K562 (cell line): ENCODE data around the gene HOTAIR. TPM values are rescaled to one million over a fixed set of nuclear protein-coding genes. Genes with fewer than 3 reads are reported as not detected.

ENCODE experiments used
- ATAC-seq: fragments of 200-7000 bp; cut with Tn5 transposase; 3 replicates; pipeline ENCODE4 v1.9.1; 2020; ENCODE audit warnings: moderate library complexity
- BruUV-seq: library from RNA; stranded (reverse); fragments of 400-500 nt; replicated peaks from 2 replicates; lab custom pipeline; 2021; lab: Mats Ljungman, UMichigan
- CTCF ChIA-PET: fragments of 300-600 bp; formaldehyde crosslinking; extraction: SDS; loops from one replicate; lab custom pipeline; 2021; ENCODE audit warnings: low intra/inter-chr PET ratio; lab: Yijun Ruan, JAX
- POLR2A ChIA-PET: fragments of 300-600, 350-650 bp; sonication (Branson Sonifier 250); formaldehyde crosslinking; extraction: SDS; loops from one replicate; lab custom pipeline; 2021; ENCODE audit warnings: antibody characterized with exemption, inconsistent platforms; lab: Yijun Ruan, JAX
- DNase-seq, 4 experiments: peaks; one replicate each; pipeline versions ENCODE4 v3.0.0 to v3.0.0-alpha.2; 2011 to 2018; ENCODE audit warnings: low spot score in 3 of 4, mixed read lengths in 3 of 4; ENCODE audit errors: extremely low read depth in 1 of 4
- FAIRE-seq: peaks from 2 replicates; lab custom pipeline; 2011; peaks lifted over from hg19 to GRCh38; lab: Jason Lieb, UNC
- H2AFZ ChIP-seq: 2 replicates; pipeline ENCODE4 v1.6.0; 2011; ENCODE audit warnings: low read depth, low read length, control low read depth, inconsistent platforms
- H3K27ac ChIP-seq: fragments of 200-600 bp; 3 replicates; pipeline ENCODE4 v1.8.0; 2011; ENCODE audit warnings: low read depth, mild to moderate bottlenecking, control low read depth, inconsistent platforms, low read length, moderate library complexity, mixed read lengths; ENCODE audit errors: extremely low read depth
- H3K27me3 ChIP-seq, 2 experiments: fragments of 300-600 bp in 1 of 2; 2 replicates in 1 of 2; 3 replicates in 1 of 2; pipeline versions ENCODE4 v1.6.0 to v1.8.0; 2011; ENCODE audit warnings: inconsistent platforms in 2 of 2, low read length in 2 of 2, mild to moderate bottlenecking in 1 of 2, mixed read lengths in 1 of 2, moderate library complexity in 1 of 2; ENCODE audit not compliant: control insufficient read depth in 2 of 2, insufficient read depth in 2 of 2
- H3K36me3 ChIP-seq: fragments of 300-600 bp; 3 replicates; pipeline ENCODE4 v1.8.0; 2011; ENCODE audit warnings: mild to moderate bottlenecking, low read length, inconsistent platforms; ENCODE audit not compliant: control insufficient read depth, insufficient read depth
- H3K4me1 ChIP-seq, 2 experiments: fragments of 200-600 bp in 1 of 2; replicated peaks in 1 of 2; 2 replicates in 1 of 2; 3 replicates in 1 of 2; pipeline versions ENCODE4 v1.5.1 to v1.8.0; 2011; ENCODE audit warnings: inconsistent platforms in 2 of 2, low read length in 2 of 2, mild to moderate bottlenecking in 1 of 2, mixed read lengths in 1 of 2, moderate library complexity in 1 of 2; ENCODE audit not compliant: control insufficient read depth in 2 of 2, insufficient read depth in 2 of 2
- H3K4me2 ChIP-seq: 2 replicates; pipeline ENCODE4 v1.6.1; 2011; ENCODE audit warnings: low read length, control low read depth, inconsistent platforms, mixed read lengths; ENCODE audit not compliant: insufficient read depth
- H3K4me3 ChIP-seq: fragments of 200-600 bp; sonication (generic), shearing (Covaris generic); 2 replicates; pipeline ENCODE4 v1.5.1; 2016; ENCODE audit warnings: control low read depth, inconsistent platforms
- H3K79me2 ChIP-seq: fragments of 200-600 bp; 3 replicates; pipeline ENCODE4 v1.8.0; 2011; ENCODE audit warnings: low read length, inconsistent platforms; ENCODE audit not compliant: control insufficient read depth, insufficient read depth
- H3K9ac ChIP-seq, 2 experiments: 2 replicates each; pipeline versions ENCODE4 v1.6.0 to v1.6.1; 2011; ENCODE audit warnings: low read depth in 2 of 2, low read length in 2 of 2, control low read depth in 1 of 2, inconsistent platforms in 1 of 2, mild to moderate bottlenecking in 1 of 2, mixed read lengths in 1 of 2; ENCODE audit not compliant: insufficient read depth in 1 of 2
- H3K9me1 ChIP-seq: one replicate; pipeline ENCODE4 v1.6.0; 2011; ENCODE audit warnings: inconsistent platforms, mild to moderate bottlenecking, low read length, moderate library complexity; ENCODE audit not compliant: control insufficient read depth, insufficient read depth
- H3K9me3 ChIP-seq: replicated peaks from 2 replicates; pipeline ENCODE4 v1.5.1; 2011; ENCODE audit warnings: low read depth, low read length, inconsistent platforms; ENCODE audit not compliant: control insufficient read depth, insufficient read depth
- H4K20me1 ChIP-seq: replicated peaks from 2 replicates; pipeline ENCODE4 v1.6.1; 2011; ENCODE audit warnings: low read length, inconsistent platforms, mixed read lengths; ENCODE audit not compliant: control insufficient read depth, insufficient read depth
- NFATC3 ChIP-seq: fragments of 450-650 bp; IDR thresholded peaks from 2 replicates; pipeline ENCODE4 v1.6.1; 2017; ENCODE audit warnings: mild to moderate bottlenecking
- PHTF2 ChIP-seq: fragments of 250-450 bp; sonication (Bioruptor Pico); IDR thresholded peaks from 2 replicates; pipeline ENCODE4 v1.5.0; 2021; ENCODE audit warnings: mild to moderate bottlenecking
- POLR2AphosphoS2 ChIP-seq: IDR thresholded peaks from 2 replicates; pipeline ENCODE4 v1.6.1; 2012; ENCODE audit warnings: low read length, improper control_type of control experiment
- RBFOX2 ChIP-seq: fragments of 200-400 bp; formaldehyde crosslinking; IDR thresholded peaks from 2 replicates; pipeline ENCODE4 v1.6.1; 2017; ENCODE audit warnings: low read depth, mild to moderate bottlenecking, low read length, moderate library complexity
- SRF ChIP-seq, 2 experiments: fragments of 250-450, 450-650 bp in 1 of 2; sonication (Bioruptor Pico) in 1 of 2; sonication (generic) in 1 of 2; formaldehyde crosslinking; IDR thresholded peaks; 2 replicates each; pipeline versions ENCODE4 v1.5.0 to v1.5.1; 2020 to 2022; ENCODE audit warnings: mild to moderate bottlenecking in 1 of 2, missing genetic modification reagents in 1 of 2
- ZNF165 ChIP-seq: fragments of 250-450 bp; sonication (Bioruptor Pico); IDR thresholded peaks from 2 replicates; pipeline ENCODE4 v1.4.0; 2020; ENCODE audit warnings: borderline replicate concordance
- WGBS: fragments of 100-300 bp; shearing (Covaris generic); methylation state at CpG from one replicate; pipeline ENCODE4 v1.1.6; 2016; ENCODE audit warnings: low coverage, mixed read lengths; ENCODE audit not compliant: insufficient coverage; ENCODE audit errors: missing lambda C conversion rate; 5-methylcytosine and 5-hydroxymethylcytosine counted together
- in situ Hi-C: fragments of 300-500 bp; cut with MboI; formaldehyde crosslinking; loops from 4 replicates; pipeline ENCODE4 v1.15.0; 2018; ENCODE audit warnings: inconsistent platforms, mixed read lengths
- intact Hi-C: fragments of 100-400 bp; cut with micrococcal nuclease; formaldehyde crosslinking; loops from 2 replicates; pipeline ENCODE4 v1.14.2; 2022
- polyA plus RNA-seq, 8 experiments: library from polyadenylated mRNA; depleted of rRNA in 4 of 8; stranded (reverse) in 5 of 8; unstranded in 3 of 8; fragments of >200 nt; fragmentation: Nextera tagmentation in 2 of 8; fragmentation: Illumina TruSeq in 1 of 8; extraction: Ambion mirVana in 2 of 8; extraction: Trizol in 1 of 8; gene quantifications; 2 replicates each; pipeline versions ENCODE4 v1.2.1 to v1.2.3, GENCODE V29; 2011 to 2014; ENCODE audit warnings: inconsistent platforms in 1 of 8, missing spikeins in 1 of 8
- total RNA-seq, 7 experiments: library from RNA; depleted of rRNA in 6 of 7; stranded (reverse); fragments of >200 nt in 6 of 7; fragmentation: Illumina TruSeq in 2 of 7; extraction: Trizol in 2 of 7; gene quantifications; 2 replicates each; pipeline versions ENCODE4 v1.2.1 to v1.2.3, GENCODE V29; 2011 to 2021; ENCODE audit warnings: low replicate concordance in 1 of 7
- TF ChIP-seq, protein P1 (sequence below): fragments of 450-650 bp; IDR thresholded peaks from 2 replicates; pipeline ENCODE4 v1.6.1; 2016
- TF ChIP-seq, protein P2 (sequence below): fragments of 450-650 bp; IDR thresholded peaks from 2 replicates; pipeline ENCODE4 v1.6.1; 2016; ENCODE audit warnings: mild to moderate bottlenecking, moderate library complexity

Gene HOTAIR
- total and polyA plus RNA-seq, 9 of the 15 experiments (the other 6 are each of a cell fraction or from before 2014, with no cell fraction given) = 0.04 TPM; not detected in 8

DNA sequence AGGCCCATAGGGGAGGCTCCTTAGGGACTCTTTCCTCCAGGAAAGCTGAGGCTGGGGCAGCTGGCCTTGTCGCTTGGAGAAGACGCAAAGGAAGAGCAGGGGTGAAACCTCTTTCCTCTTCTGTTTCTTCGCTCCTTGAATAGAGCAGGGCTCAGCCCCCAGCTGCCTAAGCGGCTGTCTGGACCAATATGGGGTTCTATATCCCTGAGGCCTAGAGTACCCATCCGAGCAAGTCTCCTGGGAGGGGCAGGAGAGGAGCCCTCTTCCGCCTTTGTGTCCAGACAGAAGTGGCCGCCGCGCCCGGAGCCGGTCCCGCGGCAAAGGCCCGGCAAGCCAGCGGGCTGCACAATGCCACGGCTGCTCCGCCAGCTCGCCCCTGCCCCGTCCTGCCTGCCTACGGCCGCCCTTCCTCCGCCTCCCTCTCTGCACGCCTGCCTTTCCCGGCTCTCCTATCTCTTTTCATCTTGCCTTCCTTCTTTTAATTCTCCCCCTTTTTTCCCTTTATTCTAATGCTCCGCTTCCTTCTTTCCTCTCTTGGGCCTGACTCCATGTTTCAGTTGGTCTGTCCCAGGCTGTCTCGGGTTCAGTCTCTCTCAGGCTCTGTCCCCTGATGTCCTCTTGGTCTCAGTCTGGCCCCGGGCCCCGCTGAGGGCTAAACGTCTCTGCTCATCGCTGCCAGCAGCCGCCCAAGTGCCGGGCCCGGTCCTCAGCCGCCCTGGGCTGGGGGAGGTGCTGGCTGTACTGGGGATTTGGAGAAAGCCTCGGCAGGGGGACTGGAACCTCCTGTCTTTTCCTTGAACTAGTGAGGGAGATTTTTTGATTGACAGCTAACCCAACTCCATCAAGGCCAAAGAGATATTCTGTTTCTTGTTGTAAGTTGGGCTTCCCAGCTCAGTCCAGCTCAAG lies 22.7 kb upstream of the HOTAIR start:
- Histone ChIP-seq H3K36me3 (no peaks in the 10 kb centered on the region), H4K20me1 (no peaks in the 10 kb centered on the region), H3K27me3 (no peaks in the 10 kb centered on the region), H3K4me1 (peaks cover 38 to 70% of the 10 kb centered on the region in 2 experiments), H3K9me3 (no peaks in the 10 kb centered on the region), H3K27ac (no peak overlapping the region), H3K79me2 (peaks cover 46% of the 10 kb centered on the region), H3K9me1 (no peaks in the 10 kb centered on the region), H2AFZ (no peak overlapping the region), H3K4me3 (no peak overlapping the region), H3K4me2 (peak overlapping the region; percentile 6; the same call in 1 of the 2 replicates), H3K9ac (peak overlapping the region in 1 of 2 experiments; percentile 70; a peak in 2 of 4 replicates)
- no TSS peak for BruUV-seq
- ChIA-PET CTCF (no interaction called here), POLR2A (interaction anchor here (0.5 to 5.6 kb wide), 11 partner anchors 10 to 402 kb away, joined by 3 to 43 read pairs (median 3); no protein-coding TSS in a partner anchor)
- in situ Hi-C loops = no loop called here
- FAIRE-seq (peak; percentile 72), ATAC-seq (no peak), DNase-seq (no peak)
- intact Hi-C loops = no loop called here
- 69% methylated on average over 30 of the region's 35 CpGs for WGBS
- TF ChIP-seq SRF (CRISPR knock-in tag; IDR thresholded peaks at IDR 0.05) (0 out of 4 replicates have a peak, but pooled peaks of 1 of the 2 experiments have one; percentile 23), ZNF165 (CRISPR knock-in tag) (no peak), RBFOX2 (peak; percentile 13; the same call in 1 of the 2 replicates), POLR2AphosphoS2 (no peak), PHTF2 (CRISPR knock-in tag) (no peak), NFATC3 (no peak)
- TF ChIP-seq, protein P1, sequence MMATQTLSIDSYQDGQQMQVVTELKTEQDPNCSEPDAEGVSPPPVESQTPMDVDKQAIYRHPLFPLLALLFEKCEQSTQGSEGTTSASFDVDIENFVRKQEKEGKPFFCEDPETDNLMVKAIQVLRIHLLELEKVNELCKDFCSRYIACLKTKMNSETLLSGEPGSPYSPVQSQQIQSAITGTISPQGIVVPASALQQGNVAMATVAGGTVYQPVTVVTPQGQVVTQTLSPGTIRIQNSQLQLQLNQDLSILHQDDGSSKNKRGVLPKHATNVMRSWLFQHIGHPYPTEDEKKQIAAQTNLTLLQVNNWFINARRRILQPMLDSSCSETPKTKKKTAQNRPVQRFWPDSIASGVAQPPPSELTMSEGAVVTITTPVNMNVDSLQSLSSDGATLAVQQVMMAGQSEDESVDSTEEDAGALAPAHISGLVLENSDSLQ = peak; percentile 96
- TF ChIP-seq, protein P2, sequence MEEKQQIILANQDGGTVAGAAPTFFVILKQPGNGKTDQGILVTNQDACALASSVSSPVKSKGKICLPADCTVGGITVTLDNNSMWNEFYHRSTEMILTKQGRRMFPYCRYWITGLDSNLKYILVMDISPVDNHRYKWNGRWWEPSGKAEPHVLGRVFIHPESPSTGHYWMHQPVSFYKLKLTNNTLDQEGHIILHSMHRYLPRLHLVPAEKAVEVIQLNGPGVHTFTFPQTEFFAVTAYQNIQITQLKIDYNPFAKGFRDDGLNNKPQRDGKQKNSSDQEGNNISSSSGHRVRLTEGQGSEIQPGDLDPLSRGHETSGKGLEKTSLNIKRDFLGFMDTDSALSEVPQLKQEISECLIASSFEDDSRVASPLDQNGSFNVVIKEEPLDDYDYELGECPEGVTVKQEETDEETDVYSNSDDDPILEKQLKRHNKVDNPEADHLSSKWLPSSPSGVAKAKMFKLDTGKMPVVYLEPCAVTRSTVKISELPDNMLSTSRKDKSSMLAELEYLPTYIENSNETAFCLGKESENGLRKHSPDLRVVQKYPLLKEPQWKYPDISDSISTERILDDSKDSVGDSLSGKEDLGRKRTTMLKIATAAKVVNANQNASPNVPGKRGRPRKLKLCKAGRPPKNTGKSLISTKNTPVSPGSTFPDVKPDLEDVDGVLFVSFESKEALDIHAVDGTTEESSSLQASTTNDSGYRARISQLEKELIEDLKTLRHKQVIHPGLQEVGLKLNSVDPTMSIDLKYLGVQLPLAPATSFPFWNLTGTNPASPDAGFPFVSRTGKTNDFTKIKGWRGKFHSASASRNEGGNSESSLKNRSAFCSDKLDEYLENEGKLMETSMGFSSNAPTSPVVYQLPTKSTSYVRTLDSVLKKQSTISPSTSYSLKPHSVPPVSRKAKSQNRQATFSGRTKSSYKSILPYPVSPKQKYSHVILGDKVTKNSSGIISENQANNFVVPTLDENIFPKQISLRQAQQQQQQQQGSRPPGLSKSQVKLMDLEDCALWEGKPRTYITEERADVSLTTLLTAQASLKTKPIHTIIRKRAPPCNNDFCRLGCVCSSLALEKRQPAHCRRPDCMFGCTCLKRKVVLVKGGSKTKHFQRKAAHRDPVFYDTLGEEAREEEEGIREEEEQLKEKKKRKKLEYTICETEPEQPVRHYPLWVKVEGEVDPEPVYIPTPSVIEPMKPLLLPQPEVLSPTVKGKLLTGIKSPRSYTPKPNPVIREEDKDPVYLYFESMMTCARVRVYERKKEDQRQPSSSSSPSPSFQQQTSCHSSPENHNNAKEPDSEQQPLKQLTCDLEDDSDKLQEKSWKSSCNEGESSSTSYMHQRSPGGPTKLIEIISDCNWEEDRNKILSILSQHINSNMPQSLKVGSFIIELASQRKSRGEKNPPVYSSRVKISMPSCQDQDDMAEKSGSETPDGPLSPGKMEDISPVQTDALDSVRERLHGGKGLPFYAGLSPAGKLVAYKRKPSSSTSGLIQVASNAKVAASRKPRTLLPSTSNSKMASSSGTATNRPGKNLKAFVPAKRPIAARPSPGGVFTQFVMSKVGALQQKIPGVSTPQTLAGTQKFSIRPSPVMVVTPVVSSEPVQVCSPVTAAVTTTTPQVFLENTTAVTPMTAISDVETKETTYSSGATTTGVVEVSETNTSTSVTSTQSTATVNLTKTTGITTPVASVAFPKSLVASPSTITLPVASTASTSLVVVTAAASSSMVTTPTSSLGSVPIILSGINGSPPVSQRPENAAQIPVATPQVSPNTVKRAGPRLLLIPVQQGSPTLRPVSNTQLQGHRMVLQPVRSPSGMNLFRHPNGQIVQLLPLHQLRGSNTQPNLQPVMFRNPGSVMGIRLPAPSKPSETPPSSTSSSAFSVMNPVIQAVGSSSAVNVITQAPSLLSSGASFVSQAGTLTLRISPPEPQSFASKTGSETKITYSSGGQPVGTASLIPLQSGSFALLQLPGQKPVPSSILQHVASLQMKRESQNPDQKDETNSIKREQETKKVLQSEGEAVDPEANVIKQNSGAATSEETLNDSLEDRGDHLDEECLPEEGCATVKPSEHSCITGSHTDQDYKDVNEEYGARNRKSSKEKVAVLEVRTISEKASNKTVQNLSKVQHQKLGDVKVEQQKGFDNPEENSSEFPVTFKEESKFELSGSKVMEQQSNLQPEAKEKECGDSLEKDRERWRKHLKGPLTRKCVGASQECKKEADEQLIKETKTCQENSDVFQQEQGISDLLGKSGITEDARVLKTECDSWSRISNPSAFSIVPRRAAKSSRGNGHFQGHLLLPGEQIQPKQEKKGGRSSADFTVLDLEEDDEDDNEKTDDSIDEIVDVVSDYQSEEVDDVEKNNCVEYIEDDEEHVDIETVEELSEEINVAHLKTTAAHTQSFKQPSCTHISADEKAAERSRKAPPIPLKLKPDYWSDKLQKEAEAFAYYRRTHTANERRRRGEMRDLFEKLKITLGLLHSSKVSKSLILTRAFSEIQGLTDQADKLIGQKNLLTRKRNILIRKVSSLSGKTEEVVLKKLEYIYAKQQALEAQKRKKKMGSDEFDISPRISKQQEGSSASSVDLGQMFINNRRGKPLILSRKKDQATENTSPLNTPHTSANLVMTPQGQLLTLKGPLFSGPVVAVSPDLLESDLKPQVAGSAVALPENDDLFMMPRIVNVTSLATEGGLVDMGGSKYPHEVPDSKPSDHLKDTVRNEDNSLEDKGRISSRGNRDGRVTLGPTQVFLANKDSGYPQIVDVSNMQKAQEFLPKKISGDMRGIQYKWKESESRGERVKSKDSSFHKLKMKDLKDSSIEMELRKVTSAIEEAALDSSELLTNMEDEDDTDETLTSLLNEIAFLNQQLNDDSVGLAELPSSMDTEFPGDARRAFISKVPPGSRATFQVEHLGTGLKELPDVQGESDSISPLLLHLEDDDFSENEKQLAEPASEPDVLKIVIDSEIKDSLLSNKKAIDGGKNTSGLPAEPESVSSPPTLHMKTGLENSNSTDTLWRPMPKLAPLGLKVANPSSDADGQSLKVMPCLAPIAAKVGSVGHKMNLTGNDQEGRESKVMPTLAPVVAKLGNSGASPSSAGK = no peak
